Measurements from ENCODE around the gene ANKRD26.
"Not testable (repeated sequence)": the region's sequence is repeated elsewhere in the genome, so short reads cannot be mapped to it uniquely, and the experiment has no call there.

The ANKRD26 gene

GRCh38 chr10:27099916-27100812, at the start of gene ANKRD26:
Gene ANKRD26, minus strand, starts transcription at chr10:27100494. Its CDS starts 168 bp downstream, at chr10:27100326.
- in situ Hi-C loops (cut with MboI; ENCODE audit: low sequenced_read_pairs) = no loop called here

- in situ Hi-C loops (cut with MboI; ENCODE audit: low sequenced_read_pairs) = no loop called here
Observed at GRCh38 chr10:27147701-27148100, 47.4 kb upstream of the ANKRD26 start.

- in situ Hi-C loops (cut with MboI; ENCODE audit: low sequenced_read_pairs) = no loop called here
Observed at GRCh38 chr10:27145937-27146336, 45.6 kb upstream of the ANKRD26 start.

GRCh38 chr10:27143686-27144085, 43.4 kb upstream of the ANKRD26 start:
- in situ Hi-C loops (cut with MboI; ENCODE audit: low sequenced_read_pairs) = no loop called here

- in situ Hi-C loops (cut with MboI; ENCODE audit: low sequenced_read_pairs) = no loop called here
Observed at GRCh38 chr10:27138277-27138676, 38.0 kb upstream of the ANKRD26 start.

- in situ Hi-C loops (cut with MboI; ENCODE audit: low sequenced_read_pairs) = no loop called here
Observed at GRCh38 chr10:27134371-27134770, 34.1 kb upstream of the ANKRD26 start.

GRCh38 chr10:27108165-27108564, 7.9 kb upstream of the ANKRD26 start:
- in situ Hi-C loops (cut with MboI; ENCODE audit: low sequenced_read_pairs) = no loop called here

- in situ Hi-C loops (cut with MboI; ENCODE audit: low sequenced_read_pairs) = no loop called here
Observed at GRCh38 chr10:27104919-27105318, 4.6 kb upstream of the ANKRD26 start.

- in situ Hi-C loops (cut with MboI; ENCODE audit: low sequenced_read_pairs) = no loop called here
Observed at GRCh38 chr10:27100813-27101347, 586 bp upstream of the ANKRD26 start.

- in situ Hi-C loops (cut with MboI; ENCODE audit: low sequenced_read_pairs) = no loop called here
Observed at GRCh38 chr10:27099448-27099847, 846 bp downstream of the ANKRD26 start.

GRCh38 chr10:27088119-27089044, 11.9 kb downstream of the ANKRD26 start:
- in situ Hi-C loops (cut with MboI; ENCODE audit: low sequenced_read_pairs) = no loop called here

GRCh38 chr10:27072436-27073114, 27.7 kb downstream of the ANKRD26 start:
- in situ Hi-C loops (cut with MboI; ENCODE audit: low sequenced_read_pairs) = no loop called here

GRCh38 chr10:27068217-27068891, 31.9 kb downstream of the ANKRD26 start:
- in situ Hi-C loops (cut with MboI; ENCODE audit: low sequenced_read_pairs) = no loop called here

GRCh38 chr10:27065084-27065483, 35.2 kb downstream of the ANKRD26 start:
- in situ Hi-C loops (cut with MboI; ENCODE audit: low sequenced_read_pairs) = no loop called here

GRCh38 chr10:27052656-27053055, 47.6 kb downstream of the ANKRD26 start:
- in situ Hi-C loops (cut with MboI; ENCODE audit: low sequenced_read_pairs) = no loop called here

GRCh38 chr10:27045247-27045646, 55.0 kb downstream of the ANKRD26 start:
- in situ Hi-C loops (cut with MboI; ENCODE audit: low sequenced_read_pairs) = not testable (repeated sequence)

GRCh38 chr10:27041196-27041595, 59.1 kb downstream of the ANKRD26 start:
- in situ Hi-C loops (cut with MboI; ENCODE audit: low sequenced_read_pairs) = no loop called here

- in situ Hi-C loops (cut with MboI; ENCODE audit: low sequenced_read_pairs) = no loop called here
Observed at GRCh38 chr10:27038168-27038567, 62.1 kb downstream of the ANKRD26 start.

GRCh38 chr10:27035163-27035562, 65.1 kb downstream of the ANKRD26 start:
- in situ Hi-C loops (cut with MboI; ENCODE audit: low sequenced_read_pairs) = no loop called here

GRCh38 chr10:27030060-27030459, 70.2 kb downstream of the ANKRD26 start:
- in situ Hi-C loops (cut with MboI; ENCODE audit: low sequenced_read_pairs) = no loop called here
